Right lobe of liver (tissue), 6 donors: Measurements from ENCODE around the gene B4GALT1. TPM values are rescaled to one million over a fixed set of nuclear protein-coding genes. Genes with fewer than 3 reads are reported as not detected.

Experiments used
- ATAC-seq, 4 donors: fragments of 200-7000 bp; cut with Tn5 transposase; one replicate each; pipeline ENCODE4 v1.9.1; 2020; ENCODE audit warnings: mild to moderate bottlenecking in 4 of 4, moderate library complexity in 4 of 4
- DNase-seq, 3 donors: peaks; one replicate each; pipeline ENCODE4 v3.0.0-alpha.2; 2020
- H3K27ac ChIP-seq, 3 donors: fragments of 200-600 bp; one replicate each; pipeline ENCODE4 v1.8.0; 2022
- H3K27me3 ChIP-seq, 2 donors: fragments of 200-600 bp; one replicate each; pipeline ENCODE4 v1.8.0; 2022
- H3K36me3 ChIP-seq, 4 donors: fragments of 200-600 bp; sonication (generic) in 1 of 4; one replicate each; pipeline versions ENCODE4 v1.5.1 to v1.8.0; 2017 to 2022; ENCODE audit warnings: control low read depth in 1 of 4
- H3K4me1 ChIP-seq, 4 donors: fragments of 200-600 bp; sonication (generic) in 1 of 4; one replicate each; pipeline versions ENCODE4 v1.5.1 to v1.8.0; 2017 to 2022; ENCODE audit warnings: control low read depth in 1 of 4
- H3K4me3 ChIP-seq, 3 donors: fragments of 200-600 bp; one replicate each; pipeline ENCODE4 v1.8.0; 2022
- H3K9me3 ChIP-seq, 4 donors: fragments of 200-600 bp; sonication (generic) in 1 of 4; one replicate each; pipeline versions ENCODE4 v1.5.1 to v1.8.0; 2017 to 2022; ENCODE audit warnings: control low read depth in 1 of 4
- POLR2A ChIP-seq: fragments of 450-650 bp; IDR thresholded peaks from one replicate; pipeline ENCODE4 v1.6.1; 2017; ENCODE audit warnings: antibody characterized with exemption, mild to moderate bottlenecking
- WGBS: methylation state at CpG from one replicate; pipeline ENCODE4 v1.1.6; 2018; ENCODE audit warnings: low coverage, low lambda C conversion rate; ENCODE audit not compliant: insufficient coverage; ENCODE audit errors: missing lambda C conversion rate; 5-methylcytosine and 5-hydroxymethylcytosine counted together
- intact Hi-C, 2 donors: fragments of 100-400 bp; cut with DNase I; formaldehyde crosslinking; loops; one replicate each; pipeline versions ENCODE4 v1.11.2 to v1.14.1; 2022
- total RNA-seq, 6 experiments: library from RNA; depleted of rRNA in 2 of 6; stranded (reverse); fragments of >200 nt in 2 of 6; fragmentation: NEBNext Ultra II Directional in 3 of 6; extraction: Animal tissue kit (Norgen Biotek cat#: 25700) in 3 of 6; gene quantifications; one replicate each; pipeline versions ENCODE4 v1.1.0 to v1.2.4, GENCODE V29; 2016 to 2023
- TF ChIP-seq, protein P1 (sequence below), 4 donors: fragments of 200-600 bp in 3 of 4; fragments of 450-650 bp in 1 of 4; IDR thresholded peaks; one replicate each; pipeline versions ENCODE4 v1.5.1 to v1.8.0; 2016 to 2022; ENCODE audit warnings: antibody characterized with exemption in 4 of 4, mild to moderate bottlenecking in 2 of 4
- donor health status: DM: no; HTN: yes; CAD: no.
- donor health status: DM: no; HTN: no; CAD: no.
- donor health status: DM: no; HTN: no; CAD: no.
- donor health status: DM: no; HTN: yes; CAD: no.
- donor health status: DM: no; HTN: yes; CAD: no.

B4GALT1 gene
- total RNA-seq, 6 experiments from 2014 or later: 48.5 to 145 (median 79.5) TPM

DNA sequence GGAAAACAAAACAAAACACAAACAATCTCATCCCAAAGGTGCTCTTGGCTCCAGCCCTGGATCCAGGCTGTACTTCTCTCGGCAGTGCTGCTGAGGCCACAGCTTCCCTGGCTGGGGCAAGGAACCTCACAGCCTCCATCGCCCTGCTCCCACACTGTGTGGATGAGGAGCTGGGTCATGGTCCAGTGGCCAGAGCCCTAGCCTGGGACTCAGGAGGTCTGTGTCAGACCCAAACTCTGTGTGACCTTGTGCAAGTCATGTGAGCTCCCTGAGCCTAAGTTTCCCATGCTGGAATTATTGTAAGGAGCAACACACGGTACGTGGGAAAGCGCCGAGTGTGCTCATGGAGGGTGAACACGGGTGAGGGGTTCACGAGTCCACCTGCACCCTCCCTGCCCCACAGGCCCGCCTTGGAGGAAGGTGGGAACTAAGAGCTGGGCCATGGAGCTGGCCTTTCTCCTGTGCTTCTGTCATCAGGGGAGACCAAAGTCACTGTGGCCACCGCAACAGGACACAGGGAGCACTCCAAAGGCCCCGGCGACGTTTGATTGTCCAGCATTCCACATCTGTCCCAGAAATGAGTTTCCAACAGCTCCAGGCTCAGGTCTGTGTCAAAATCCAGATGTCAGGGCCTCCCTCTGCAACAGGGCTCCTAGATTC lies 64.5 kb downstream of the B4GALT1 start:
- Histone ChIP-seq H3K27ac (no peak overlapping the region), H3K27me3 (no peaks in the 10 kb centered on the region), H3K9me3 (no peaks in the 10 kb centered on the region), H3K4me1 (peaks cover 0 to 18% (median 5%) of the 10 kb centered on the region in 4 donors), H3K4me3 (no peak overlapping the region), H3K36me3 (no peaks in the 10 kb centered on the region)
- intact Hi-C loops: no loop called here
- WGBS: 94% methylated on average over 12 of the region's 13 CpGs
- TF ChIP-seq, protein P1, sequence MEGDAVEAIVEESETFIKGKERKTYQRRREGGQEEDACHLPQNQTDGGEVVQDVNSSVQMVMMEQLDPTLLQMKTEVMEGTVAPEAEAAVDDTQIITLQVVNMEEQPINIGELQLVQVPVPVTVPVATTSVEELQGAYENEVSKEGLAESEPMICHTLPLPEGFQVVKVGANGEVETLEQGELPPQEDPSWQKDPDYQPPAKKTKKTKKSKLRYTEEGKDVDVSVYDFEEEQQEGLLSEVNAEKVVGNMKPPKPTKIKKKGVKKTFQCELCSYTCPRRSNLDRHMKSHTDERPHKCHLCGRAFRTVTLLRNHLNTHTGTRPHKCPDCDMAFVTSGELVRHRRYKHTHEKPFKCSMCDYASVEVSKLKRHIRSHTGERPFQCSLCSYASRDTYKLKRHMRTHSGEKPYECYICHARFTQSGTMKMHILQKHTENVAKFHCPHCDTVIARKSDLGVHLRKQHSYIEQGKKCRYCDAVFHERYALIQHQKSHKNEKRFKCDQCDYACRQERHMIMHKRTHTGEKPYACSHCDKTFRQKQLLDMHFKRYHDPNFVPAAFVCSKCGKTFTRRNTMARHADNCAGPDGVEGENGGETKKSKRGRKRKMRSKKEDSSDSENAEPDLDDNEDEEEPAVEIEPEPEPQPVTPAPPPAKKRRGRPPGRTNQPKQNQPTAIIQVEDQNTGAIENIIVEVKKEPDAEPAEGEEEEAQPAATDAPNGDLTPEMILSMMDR (IDR thresholded peaks at IDR 0.05): no peak
- no peak for TF ChIP-seq POLR2A
- DNase-seq (no peak), ATAC-seq (no peak)

DNA sequence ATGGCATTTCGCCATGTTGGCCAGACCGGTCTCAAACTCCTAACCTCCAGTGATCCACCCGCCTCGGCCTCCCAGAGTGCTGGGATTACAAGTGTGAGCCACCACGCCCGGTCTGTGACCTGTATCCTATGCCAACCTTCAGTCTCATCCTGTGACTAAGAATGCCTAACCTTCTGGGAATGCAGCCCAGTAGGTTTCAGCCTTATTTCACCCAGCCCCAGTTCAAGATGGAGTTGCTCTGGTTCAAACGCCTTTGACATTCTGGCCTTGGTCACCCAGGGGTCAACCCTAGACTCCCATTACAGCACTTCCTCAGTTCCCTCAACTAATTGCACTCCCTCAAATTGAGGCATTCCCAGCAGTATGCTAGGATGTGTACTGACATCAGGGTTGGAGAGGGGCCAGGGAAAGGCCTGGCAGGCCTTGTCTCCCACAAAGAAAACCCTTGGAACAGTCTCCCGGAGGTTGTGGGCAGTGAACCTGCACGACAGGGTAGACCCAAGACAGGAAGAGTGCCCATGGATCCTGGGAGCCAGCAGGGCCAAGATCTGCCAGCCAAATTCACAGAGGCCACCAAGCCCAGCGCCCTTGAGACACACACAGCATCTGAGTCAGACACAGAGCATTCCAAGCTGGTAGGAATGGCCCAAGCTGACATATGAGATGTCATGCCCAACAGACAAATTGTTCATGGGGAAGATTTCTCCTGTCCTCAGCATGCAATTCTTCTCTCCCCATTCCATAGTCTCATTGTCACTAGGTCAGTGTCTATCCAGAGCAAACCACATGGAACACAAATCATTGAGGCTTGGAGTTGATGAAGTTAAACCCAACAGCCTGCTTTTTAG lies 65.8 kb downstream of the B4GALT1 start:
- Histone ChIP-seq H3K27ac (no peak overlapping the region), H3K27me3 (no peaks in the 10 kb centered on the region), H3K36me3 (no peaks in the 10 kb centered on the region), H3K4me1 (peaks cover 0 to 5% (median 0%) of the 10 kb centered on the region in 4 donors), H3K4me3 (no peak overlapping the region), H3K9me3 (no peaks in the 10 kb centered on the region)
- WGBS: 83% methylated on average over 3 of the region's 10 CpGs
- ATAC-seq: peak in 3 of 4 donors; percentile 29 to 46 (median 35)
- TF ChIP-seq, protein P1 (IDR thresholded peaks at IDR 0.05): no peak
- TF ChIP-seq POLR2A: no peak
- intact Hi-C loops: no loop called here
- no peak for DNase-seq

DNA sequence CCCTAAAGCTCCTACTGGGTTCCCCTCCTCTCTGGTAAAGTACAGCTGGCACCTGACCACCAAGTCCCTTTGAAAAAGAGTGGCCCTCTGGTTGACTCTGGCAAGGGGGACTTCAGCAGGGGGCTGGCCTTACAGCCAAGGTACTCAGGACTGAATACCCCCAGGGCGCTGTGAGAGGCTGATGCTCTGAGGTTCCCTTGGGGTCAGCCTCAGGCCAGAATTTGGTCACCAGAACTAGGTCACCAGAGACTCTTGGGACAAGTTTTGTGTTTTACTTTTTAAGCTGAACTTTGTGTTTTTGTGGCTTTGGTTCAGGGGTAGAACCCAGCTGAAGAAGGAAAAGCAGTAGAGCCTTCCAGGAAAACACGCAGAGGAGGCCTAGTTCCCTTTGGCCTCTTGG lies 67.4 kb downstream of the B4GALT1 start:
- intact Hi-C loops: no loop called here
- ATAC-seq: no peak
- DNase-seq: no peak
- H3K4me3 ChIP-seq: no peak overlapping the region
- no peaks in the 10 kb centered on the region for H3K9me3 ChIP-seq
- H3K36me3 ChIP-seq: no peaks in the 10 kb centered on the region
- no peak overlapping the region for H3K27ac ChIP-seq
- TF ChIP-seq, protein P1 (IDR thresholded peaks at IDR 0.05): no peak
- TF ChIP-seq POLR2A: no peak
- WGBS: no CpG with 5 or more reads among the region's 2 CpGs
- H3K27me3 ChIP-seq: no peaks in the 10 kb centered on the region
- no peaks in the 10 kb centered on the region for H3K4me1 ChIP-seq

DNA sequence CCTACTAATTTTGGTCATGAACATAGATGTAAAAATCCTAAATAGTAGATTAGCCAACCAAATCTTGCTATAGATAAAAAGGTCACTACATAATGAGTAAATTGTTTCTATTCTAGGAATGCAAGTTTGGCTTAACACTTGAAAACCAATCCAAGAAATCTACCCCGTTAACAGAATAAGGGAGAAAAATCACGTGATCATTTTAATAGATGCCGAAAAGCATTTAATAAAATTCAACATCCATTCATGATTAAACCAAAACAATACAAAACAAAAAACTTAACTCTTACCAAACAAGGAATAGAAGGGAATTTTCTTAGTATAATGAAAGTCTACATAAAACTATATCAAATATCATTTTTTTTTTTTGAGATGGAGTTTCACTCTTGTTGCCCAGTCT lies 69.9 kb downstream of the B4GALT1 start:
- H3K27me3 ChIP-seq: no peaks in the 10 kb centered on the region
- no peaks in the 10 kb centered on the region for H3K4me1 ChIP-seq
- no peak overlapping the region for H3K4me3 ChIP-seq
- TF ChIP-seq POLR2A: no peak
- TF ChIP-seq, protein P1 (IDR thresholded peaks at IDR 0.05): no peak
- DNase-seq (no peak), ATAC-seq (no peak)
- WGBS: 96% methylated on average over 3 of the region's 3 CpGs
- no peak overlapping the region for H3K27ac ChIP-seq
- intact Hi-C loops: no loop called here
- H3K36me3 ChIP-seq: no peaks in the 10 kb centered on the region
- H3K9me3 ChIP-seq: no peaks in the 10 kb centered on the region
